SK-N-DZ (cell line): Measurements from ENCODE around the gene UBTF.

Experiments
- DNase-seq: peaks from one replicate; pipeline ENCODE4 v3.0.0-alpha.2; 2015; ENCODE audit warnings: low spot score

UBTF gene

DNA sequence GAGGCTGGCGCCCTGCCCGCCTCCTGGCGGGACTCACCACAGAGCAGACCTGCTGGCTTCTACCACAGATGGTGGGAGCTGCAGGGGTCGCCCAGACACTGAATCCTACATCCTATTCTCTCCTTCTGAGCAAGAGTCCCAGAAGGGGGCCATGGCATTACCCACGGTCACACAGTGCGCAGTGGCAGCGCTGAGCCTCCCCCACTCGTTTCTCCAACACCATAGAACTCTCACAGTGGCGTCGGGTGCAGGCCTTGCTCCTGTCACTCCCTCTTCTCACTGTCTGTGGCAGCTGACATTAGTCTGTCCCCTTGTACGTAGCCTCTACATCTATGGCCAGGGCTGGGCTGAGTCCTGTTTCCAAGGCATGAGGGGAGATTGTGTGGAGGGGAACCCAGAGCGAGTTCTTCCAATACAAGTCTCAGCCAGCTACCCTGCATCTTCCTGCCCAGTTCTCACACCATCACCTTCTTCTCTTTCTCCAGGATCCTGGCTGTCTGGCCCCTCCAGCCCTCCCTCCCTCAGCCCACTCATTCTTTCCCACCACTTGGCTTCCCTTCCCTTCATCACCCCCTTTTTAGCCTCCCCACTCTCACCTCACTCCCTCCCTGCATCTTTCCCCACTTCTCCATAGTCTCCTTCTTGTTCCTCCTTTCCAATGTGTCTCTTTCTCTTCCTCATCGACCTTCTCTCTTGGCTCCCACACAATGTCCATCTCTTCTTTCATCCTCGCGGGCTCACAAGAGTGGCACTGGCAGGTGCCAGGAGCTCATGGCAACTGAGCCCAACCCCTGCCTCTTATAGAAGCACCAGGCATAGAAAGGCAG, 5.9 kb downstream of the UBTF start:
- no peak for DNase-seq

DNA sequence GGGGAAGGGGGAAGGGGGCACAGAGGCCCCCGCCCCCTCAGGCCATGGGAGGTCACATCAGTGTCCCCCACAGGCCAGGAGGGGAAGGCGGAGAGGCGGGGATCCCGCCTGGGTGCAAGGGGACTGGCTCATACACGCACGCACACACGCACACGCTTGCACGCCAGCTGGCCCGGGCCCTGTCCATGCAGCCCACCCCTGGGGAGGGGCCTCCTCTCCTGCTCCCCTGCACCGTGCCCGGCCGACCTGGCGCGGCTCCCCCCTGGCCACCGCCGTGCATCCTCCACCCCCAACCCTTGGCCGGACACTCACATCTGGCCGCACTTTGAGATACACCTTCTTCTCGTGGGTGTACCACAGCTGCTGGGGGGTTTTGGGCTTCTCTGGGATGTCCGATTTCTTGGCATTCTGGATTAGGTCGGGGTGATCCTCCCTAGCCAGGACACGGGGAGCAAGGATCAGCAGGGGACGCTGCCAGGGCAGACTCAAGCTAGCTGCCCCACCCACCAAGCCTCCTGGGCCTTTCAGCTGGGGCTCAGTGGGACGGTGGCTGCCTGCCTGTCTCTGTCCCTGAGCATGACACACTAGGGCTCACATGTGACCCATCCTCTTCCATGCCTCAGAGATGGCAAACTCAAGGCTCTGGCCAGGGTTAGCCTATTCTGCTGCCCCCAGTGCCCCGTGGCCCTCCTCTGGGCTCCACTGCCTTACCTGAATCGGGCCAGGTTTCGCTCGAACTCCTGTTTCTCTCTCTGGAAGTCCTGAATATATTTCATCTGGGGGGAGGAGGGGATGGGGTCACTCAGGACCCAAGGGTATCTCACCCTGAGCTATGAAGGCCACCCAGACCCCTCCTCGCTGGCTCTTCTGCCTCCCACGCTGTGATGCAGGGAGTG, 6.7 kb downstream of the UBTF start:
- no peak for DNase-seq

DNA sequence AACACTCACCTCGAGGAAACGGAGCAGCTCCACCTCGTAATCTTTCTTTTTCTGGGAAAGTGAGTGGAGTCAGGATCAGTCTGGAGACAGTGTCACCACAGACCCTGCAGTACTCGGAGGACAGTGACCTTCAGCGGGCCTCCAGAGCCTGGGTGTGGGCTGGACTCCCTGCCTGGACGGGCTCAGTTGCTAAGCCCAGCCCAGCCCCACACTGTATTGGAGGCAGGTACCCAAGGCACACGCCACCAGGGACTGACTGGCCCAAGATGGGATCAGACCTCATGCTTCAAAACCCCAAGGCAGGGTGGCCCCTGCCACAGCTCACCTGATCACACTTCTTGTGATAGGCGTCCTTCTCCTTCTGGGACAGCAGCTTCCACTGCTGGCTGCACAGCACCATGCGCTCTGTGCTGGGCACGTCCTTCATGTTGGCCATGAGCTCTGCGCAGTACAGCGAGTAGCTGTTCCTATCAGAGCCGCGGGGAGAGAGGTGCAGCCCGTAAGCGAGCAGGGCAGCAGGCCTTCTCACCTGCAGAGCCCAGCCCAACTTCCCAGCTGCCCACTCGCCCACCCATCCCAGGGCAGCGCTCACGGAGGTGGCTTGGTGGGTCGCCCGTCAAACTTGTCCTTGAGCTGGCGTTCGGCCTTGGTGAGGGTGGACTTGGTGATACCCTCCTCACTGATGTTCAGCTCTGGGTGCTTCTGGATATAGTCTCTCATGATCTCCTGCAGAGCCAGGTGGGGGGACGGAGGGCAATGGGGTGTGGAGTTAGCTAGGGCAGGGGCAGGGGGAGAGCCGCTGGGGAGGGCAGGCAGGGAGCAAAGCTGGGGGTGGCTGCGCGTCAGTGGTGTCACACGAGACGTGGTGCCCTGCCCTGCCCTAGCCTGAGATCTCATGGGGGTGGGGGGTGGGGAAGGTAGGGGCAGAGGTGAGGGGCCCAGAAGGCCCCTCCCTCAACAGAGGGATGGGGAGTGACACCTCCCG, 7.9 kb downstream of the UBTF start:
- no peak for DNase-seq

DNA sequence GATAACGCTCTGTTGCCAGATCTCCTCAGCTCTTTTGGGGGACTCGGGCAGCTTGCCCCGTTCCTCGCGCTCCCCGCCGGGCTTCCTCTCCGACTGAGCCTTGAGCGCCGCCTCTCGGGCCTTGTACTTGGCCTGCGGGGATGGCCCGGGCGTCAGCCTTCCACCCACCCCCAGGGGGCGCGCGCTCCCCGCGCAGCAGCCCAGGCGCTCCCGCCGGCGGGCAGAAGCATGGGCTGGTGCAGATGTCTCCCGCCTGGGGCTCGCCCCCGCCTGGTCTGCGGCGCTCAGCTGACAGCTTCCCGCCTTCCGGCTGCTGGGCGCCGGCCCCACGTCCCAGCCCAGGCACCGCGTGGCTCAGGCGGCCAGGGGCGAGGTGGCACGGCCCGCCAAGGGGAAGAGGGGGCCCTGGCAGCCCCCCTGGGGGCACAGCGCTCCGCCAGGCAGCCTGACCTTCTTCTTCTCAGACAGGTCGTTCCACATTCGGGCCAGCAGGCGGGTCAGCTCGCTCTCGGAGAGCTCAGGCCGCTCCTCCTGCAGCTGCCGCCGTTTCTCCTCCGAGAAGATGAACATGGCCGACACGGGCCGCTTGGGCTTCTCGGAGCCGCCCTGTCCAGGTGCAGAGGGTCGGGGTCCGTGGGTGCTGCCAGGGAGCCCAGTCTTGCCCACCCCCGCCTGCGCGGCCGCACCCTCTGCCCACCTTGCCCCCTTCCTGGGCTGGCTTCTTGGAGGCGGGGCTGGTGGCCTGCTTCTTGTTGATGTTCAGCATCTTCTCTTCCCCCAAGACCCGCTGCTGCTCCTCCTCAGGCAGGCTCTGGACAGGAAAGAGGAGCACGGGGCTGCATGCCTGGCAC, 8.9 kb downstream of the UBTF start:
- DNase-seq: peak; percentile 91

DNA sequence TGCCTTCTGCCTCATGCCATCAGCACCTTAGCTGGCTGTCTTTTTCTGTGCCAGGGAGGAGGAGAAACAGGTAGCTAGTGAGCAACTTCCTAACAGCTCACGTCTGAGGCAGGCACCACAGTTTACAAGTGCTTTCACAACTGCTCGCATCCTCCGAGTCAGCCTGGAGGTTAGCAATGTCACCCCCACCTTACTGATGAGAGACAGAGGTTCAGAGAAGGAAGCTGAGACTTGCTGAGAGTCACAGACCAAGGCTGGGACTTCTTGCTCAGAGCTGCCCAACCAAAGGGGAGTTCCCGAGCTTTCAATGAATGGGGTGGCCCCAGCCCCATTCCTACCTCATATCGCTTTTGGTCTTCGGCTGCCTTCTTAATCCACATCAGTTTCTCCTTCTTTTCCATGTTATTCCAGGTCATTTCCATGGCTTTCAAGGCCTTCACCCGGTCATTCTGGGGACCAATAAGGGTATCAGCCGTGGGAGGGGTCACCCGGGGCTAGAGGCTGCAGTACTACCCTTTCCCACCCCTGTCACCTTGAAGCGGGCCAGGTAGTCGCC, 9.6 kb downstream of the UBTF start:
- no peak for DNase-seq

DNA sequence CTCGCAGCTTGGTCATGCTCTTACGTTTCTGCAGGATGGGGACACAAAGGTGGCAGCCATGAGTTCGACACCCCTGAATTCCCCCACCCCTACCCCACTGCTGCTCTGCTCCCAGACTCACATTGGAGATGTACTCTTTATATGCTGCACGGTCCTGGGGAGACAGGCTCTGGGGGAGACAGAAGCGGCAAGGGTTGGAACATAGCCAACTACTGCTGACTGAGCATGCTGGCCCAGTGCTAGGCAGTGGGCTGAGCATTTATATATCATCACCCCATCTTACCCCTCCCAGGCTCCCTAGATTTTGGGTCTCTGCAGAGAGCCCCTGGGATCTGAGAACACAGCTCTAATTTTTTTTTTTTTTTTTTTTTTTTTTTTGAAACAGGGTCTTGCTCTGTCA, 11.7 kb downstream of the UBTF start:
- DNase-seq: no peak

DNA sequence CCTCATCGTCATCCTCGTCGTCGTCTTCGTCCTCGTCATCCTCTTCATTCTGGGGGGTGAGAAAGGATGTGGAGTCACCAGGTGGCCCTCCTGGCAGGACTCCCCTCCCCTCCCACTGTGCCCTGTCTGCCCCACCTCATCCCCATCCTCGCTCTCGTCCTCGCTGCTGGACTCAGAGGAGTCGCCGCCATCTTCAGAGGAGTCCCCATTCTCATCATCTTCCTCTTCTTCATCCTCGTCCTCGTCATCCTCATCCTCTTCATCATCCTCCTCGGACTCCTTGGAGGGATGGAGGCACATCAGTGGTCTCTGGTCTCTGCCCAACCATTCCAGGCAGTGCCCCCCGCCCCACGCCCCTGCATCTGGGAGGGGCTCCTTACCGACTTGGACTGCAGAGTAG, 12.2 kb downstream of the UBTF start:
- DNase-seq: no peak

DNA sequence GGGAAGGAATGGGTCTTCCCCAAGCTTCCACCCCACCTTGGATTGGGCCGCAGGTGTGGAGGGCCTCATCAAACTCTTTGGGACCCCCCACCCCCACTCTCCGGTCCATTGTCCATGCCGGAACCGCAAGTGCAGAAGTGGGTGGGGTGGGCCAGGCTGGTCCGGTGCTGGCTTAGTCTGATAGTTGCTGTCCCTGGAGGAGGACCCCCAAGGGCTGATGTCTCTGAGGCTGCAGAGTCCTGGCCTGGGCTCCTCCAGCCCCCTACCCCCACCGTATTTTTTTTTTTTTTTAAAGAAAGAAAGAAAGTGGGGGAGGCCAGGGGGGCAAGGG, 12.7 kb downstream of the UBTF start:
- DNase-seq: no peak

DNA sequence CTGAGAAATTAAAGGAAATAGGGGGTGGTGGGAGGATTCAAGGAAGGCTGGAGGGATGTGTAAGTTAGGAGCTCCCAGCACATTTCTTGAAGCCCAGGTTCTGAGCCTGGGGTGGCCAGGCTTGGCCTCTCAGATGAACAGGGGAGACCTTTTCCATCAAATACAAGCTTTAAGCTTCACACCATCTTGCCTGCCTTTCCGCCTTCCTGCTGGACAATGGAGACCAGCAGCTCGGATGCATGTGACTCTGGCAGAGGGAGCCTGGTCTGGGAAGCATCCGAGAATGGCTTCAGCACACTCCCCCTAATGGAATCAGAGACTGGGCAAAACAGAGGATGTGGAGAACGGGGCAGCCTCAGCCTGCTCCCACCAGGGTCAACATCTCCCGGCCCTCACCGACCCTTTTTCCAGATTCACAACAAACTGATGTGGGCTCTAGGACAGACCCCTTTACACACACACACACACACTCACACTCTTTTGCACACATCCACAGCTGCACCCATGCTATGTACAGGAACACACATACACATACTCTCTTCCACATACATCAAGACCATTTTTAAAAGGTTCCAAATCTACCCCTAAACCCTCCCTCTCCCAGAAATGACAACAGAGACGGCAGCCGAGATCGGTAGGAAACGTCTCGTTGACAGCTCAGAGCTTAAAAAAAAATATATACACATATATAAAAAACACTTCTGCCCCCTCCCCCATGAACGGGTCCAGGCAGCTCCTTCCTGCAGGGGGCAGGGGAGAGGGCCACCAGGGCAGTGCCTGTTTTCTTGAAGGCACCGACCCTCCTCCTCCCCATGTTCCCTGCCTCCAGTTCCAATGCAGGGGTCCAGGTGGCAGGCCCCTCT, 13.3 kb downstream of the UBTF start:
- DNase-seq: no peak

DNA sequence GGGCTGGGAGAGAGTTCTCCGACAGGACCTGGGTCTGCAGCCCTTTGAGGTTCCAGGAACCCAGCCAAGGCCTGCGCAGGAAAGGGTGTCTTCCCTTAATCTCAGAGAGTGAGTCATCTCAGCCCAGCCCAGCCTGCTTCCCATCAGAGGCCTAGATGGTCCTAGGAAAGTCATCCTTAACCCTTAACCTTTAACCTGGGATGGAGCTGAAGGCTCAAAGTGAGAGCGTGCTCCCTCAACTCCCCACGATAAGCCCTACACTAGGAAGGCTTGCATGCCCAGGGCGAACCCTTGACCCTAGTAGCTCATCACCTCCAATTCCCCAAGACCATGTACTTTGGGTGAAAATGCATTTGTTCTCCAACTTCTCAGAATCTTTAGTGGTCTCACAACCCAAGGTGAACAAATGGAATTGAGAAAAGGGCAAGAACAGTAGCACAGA, 15.0 kb downstream of the UBTF start:
- no peak for DNase-seq

DNA sequence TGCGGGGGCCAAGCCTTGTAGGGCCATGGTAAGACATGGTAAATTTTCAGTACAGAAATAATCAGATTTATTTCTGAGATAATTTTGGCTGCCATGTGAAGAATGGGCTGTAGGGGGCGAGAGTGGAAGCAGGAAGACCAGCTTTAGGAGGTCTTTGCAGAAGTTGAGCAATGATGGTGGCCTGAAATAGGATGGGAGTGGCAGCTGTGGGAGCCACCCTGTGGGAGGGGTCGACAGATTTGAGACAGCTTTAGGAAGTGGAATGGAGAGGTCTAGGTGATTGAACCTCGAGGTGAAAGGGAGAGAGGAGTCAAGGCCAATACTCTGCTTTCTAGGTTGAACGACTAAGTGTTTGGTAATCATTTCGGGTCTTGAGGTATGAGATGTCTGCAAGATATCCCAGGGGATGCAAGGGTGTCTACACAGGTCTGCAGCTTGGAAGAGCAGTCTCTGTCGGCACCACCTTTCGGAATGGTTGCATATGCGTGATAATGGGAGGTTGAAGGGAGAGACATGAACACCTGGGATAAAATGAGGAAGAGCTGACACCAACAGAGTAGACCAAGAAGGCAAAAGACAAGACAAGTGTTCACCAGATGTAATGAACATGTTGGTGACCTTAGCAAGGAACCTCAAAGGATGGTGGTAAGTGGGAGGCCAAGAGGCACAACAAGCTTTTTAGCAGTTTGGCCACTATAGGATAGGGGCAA, 15.6 kb downstream of the UBTF start:
- peak; percentile 71 for DNase-seq

DNA sequence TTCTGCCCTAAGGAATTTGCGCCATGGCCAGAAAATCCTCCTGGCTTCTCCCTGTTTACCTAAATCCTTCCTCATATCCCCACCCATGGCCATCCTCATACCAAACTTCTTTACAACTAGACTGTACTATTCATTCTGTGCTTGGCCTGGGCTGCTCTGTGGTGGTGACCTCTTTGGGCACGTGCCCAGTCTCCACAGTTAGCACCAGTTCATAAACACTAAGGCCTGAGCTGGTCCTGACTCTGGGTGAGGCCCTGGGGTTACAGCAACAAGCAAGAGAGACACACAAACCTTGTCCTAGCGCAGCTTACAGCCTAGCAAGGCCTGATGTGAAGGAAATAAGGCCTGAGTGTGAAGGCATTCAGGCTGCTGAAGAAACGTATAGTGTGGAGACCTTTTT, 16.7 kb downstream of the UBTF start:
- no peak for DNase-seq

DNA sequence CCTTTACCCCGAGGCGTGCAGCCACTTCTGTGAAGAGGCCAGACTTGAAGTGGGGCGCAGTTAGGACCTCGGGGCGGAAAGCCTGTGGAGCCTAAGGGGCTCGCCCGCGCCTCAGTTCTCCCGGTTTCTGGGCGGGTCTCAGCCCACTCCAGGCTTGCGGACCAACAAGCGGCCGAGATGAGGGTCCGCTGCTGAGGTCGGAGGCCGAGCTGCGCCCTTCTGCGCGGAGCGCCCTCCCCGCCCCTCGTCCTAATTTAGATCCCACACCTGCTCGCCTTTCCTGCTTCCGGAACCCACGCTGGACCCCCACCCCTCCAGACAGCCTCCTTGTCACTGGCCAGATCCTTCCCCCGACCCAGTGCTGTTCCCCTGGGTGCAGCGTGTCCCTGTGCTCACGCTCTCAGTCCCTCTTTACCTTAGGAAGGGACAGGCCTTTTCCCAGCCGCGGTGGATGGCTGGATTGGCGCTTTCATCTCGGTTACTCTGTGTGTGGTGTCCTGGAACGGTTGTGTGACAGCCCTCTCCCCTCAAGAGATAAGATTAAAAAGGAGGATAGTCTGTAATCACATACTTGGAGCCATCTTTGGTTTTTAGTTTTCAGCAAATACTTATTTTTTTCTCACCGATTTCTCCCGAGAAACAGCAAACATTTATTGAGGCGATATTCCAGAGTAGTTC, 18.9 kb downstream of the UBTF start:
- peak; percentile 76 for DNase-seq

DNA sequence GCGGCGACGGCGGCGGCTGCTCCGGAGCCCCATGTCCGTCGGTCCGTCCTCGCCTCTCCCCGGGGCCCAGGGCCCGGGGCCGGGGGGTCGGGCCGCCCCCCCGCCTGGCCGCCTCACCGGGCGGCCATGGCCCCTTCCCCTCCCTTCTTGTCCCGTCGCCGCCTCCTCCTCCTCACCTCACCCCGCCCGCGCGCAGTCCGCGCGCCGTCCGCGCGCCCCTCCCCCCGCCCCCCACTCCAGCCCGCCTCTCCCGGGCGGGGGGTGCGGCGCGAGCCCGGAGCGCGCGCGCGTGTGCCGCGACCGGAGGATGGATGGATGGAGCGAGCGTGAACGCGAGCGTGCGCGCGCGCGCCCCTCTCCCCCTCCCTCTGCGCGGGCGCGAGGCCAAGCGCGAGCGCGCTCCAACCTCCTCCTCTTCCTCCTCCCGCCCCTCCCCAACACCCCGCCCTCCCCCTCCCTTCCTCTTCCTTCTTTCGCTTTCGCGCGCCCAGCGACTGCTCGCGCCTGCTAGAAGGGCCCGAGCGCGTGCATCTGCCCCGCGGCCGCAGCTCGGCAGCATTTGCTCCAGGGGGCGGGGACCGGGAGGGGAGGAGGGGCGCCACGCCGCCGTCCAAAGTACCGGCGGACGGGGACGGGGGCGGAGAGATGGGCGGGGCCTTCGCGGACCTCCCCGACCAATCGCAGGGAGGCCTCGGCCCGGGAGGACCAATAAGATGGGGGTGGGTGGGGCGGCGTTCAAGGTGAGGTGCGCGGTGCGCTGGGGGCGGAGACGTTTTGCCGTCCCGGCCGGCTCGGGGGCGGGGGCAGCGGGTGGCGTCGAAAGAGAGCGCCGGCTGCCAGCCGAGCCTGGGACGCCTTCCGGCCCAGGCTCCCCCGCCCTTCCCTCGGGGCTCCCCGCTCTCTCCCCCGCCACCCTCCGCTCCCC, 19.7 kb downstream of the UBTF start, which contains the start of gene ATXN7L3:
Gene ATXN7L3 (minus strand): TSS at position 332 of the 925 bp plus-strand sequence. CDS start 1,814 bp downstream, outside the sequence.
- peak; percentile 97 for DNase-seq

DNA sequence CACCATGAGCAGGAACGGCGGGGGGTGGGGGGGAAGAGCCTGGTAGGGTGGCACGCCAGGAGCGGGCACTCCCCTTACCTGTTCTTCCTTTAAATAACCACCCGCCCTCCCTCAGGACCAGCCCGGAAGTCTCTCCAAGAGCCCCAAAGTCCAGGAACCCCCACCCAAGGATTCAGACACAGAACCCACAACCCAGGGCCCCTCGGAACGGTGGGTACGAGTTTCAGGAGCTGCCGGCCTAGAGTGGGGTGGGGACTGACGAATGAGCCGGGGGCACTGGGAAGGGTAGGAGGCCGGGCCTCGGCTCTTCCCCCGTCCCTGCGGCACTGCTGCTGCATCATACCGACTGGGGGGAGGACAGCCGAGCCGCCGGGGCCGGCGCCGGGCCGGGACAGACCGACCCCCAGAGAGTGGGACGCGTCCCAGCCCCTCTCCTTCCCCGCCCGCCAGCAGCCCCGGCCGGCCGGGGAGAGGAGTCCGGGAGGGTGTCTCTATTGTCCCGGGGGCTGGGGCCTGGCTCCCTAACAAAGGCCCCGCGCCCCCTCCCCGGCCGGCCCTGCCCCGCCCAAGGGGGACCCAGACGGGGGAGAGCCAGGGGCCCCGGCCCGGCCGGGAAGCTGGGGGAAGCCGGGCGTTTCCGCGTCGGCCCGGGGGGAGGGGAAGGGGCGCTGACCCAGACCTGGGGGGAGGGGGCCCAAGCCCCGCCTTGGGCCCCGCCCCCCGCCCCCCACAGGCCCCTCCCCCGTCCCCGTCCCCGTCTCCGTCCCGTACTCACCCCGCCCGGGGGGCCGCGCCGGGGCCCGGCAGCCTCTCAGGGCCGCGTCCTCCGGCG, 20.5 kb downstream of the UBTF start:
- peak; percentile 47 for DNase-seq
